Esophagus squamous epithelium (tissue), 5 donors: Measurements from ENCODE around the gene EIF3B. TPM values are rescaled to one million over a fixed set of nuclear protein-coding genes. Genes with fewer than 3 reads are reported as not detected.
A peak's percentile ranks its signal among the peaks of the same experiment; 100 is the strongest.

Source experiments
- DNase-seq: peaks from one replicate; lab custom pipeline; 2025; lab: John Stamatoyannopoulos, UW
- H3K27ac ChIP-seq, 4 donors: fragments of 200-600 bp; sonication (generic); one replicate each; pipeline ENCODE4 v1.5.1; 2016 to 2019; ENCODE audit warnings: mild to moderate bottlenecking in 1 of 4
- H3K27me3 ChIP-seq, 4 donors: fragments of 200-600 bp; sonication (generic); 1 replicate in 3 of 4; 2 replicates in 1 of 4; pipeline versions ENCODE4 v1.5.1 to v1.6.0; 2017 to 2021; ENCODE audit warnings: antibody characterized with exemption in 1 of 4
- H3K36me3 ChIP-seq, 3 donors: fragments of 200-600 bp; sonication (generic); one replicate each; pipeline ENCODE4 v1.5.1; 2016 to 2019
- H3K4me1 ChIP-seq, 3 donors: fragments of 200-600 bp; sonication (generic); one replicate each; pipeline ENCODE4 v1.5.1; 2017 to 2019
- H3K4me3 ChIP-seq, 4 donors: fragments of 200-600 bp; sonication (generic); 1 replicate in 3 of 4; 2 replicates in 1 of 4; pipeline ENCODE4 v1.5.1; 2016 to 2019; ENCODE audit warnings: mild to moderate bottlenecking in 2 of 4, moderate library complexity in 1 of 4
- H3K9me3 ChIP-seq, 3 donors: fragments of 200-600 bp; sonication (generic); one replicate each; pipeline ENCODE4 v1.5.1; 2016 to 2019
- POLR2A ChIP-seq, 4 donors: fragments of 450-650 bp; IDR thresholded peaks; one replicate each; pipeline ENCODE4 v1.6.1; 2017; ENCODE audit warnings: antibody characterized with exemption in 4 of 4, mild to moderate bottlenecking in 4 of 4, moderate library complexity in 3 of 4
- WGBS, 2 donors: methylation state at CpG; one replicate each; pipeline ENCODE4 v1.1.5; 2018; 5-methylcytosine and 5-hydroxymethylcytosine counted together
- intact Hi-C: fragments of 100-400 bp; cut with DNase I; formaldehyde crosslinking; loops from one replicate; pipeline ENCODE4 v1.15.0; 2022
- total RNA-seq, 4 donors: library from RNA; depleted of rRNA; stranded (reverse); fragments of >200 nt; gene quantifications; one replicate each; pipeline ENCODE4 v1.1.0, GENCODE V29; 2016
- TF ChIP-seq, protein P1 (sequence below), 6 experiments: fragments of 450-650 bp in 4 of 6; fragments of 200-600 bp in 2 of 6; sonication (generic) in 2 of 6; IDR thresholded peaks; one replicate each; pipeline ENCODE4 v1.5.1; 2016 to 2019; ENCODE audit warnings: antibody characterized with exemption in 6 of 6, mild to moderate bottlenecking in 4 of 6, moderate library complexity in 4 of 6
- donor health status: DM: yes; HTN: yes; CAD: no.

Gene EIF3B
- total RNA-seq, 4 donors from 2014 or later: 127 to 155 (median 136) TPM

DNA sequence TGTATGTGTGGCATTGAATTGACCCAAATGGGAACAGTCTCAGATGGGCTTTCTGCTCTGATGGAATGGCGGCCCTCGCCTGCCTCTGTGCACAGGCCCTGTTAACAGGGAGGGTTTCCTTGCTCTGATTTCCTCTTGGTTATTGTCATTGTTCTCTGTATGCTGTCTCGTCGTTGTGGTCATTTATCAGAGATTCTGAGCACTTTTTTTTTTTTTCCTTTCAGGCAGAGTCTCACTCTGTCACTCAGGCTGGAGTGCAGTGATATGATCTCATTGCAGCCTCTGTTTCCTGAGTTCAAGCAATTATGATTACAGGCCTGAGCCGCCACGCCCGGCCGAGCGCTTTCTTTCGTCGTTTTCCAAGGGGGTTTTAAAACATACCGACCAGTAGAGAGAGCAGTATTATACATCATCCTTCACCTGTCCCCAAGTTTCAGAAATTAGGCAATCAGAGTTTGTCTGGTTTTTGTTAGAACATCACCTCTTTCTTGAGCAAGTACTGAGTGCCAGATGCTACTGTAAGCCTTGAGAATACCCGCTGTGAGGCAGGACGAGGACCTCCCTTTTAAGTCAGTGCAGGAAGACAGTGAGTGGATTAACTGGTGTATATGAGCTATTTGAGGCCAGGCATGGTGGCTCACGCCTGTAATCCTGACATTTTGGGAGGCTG lies 55.3 kb downstream of the EIF3B start:
- Histone ChIP-seq H3K4me3 (no peak overlapping the region), H3K4me1 (peaks cover 5 to 87% (median 35%) of the 10 kb centered on the region in 3 donors), H3K27ac (peak overlapping the region; percentile 20 to 74 (median 62)), H3K36me3 (no peaks in the 10 kb centered on the region), H3K9me3 (no peaks in the 10 kb centered on the region), H3K27me3 (no peaks in the 10 kb centered on the region)
- 64 to 68% methylated on average over 13 of the region's 15 CpGs for WGBS, 2 donors
- no peak for DNase-seq
- intact Hi-C loops: no loop called here
- TF ChIP-seq, protein P1, sequence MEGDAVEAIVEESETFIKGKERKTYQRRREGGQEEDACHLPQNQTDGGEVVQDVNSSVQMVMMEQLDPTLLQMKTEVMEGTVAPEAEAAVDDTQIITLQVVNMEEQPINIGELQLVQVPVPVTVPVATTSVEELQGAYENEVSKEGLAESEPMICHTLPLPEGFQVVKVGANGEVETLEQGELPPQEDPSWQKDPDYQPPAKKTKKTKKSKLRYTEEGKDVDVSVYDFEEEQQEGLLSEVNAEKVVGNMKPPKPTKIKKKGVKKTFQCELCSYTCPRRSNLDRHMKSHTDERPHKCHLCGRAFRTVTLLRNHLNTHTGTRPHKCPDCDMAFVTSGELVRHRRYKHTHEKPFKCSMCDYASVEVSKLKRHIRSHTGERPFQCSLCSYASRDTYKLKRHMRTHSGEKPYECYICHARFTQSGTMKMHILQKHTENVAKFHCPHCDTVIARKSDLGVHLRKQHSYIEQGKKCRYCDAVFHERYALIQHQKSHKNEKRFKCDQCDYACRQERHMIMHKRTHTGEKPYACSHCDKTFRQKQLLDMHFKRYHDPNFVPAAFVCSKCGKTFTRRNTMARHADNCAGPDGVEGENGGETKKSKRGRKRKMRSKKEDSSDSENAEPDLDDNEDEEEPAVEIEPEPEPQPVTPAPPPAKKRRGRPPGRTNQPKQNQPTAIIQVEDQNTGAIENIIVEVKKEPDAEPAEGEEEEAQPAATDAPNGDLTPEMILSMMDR (IDR thresholded peaks at IDR 0.05): no peak
- no peak for TF ChIP-seq POLR2A (IDR thresholded peaks at IDR 0.05)

DNA sequence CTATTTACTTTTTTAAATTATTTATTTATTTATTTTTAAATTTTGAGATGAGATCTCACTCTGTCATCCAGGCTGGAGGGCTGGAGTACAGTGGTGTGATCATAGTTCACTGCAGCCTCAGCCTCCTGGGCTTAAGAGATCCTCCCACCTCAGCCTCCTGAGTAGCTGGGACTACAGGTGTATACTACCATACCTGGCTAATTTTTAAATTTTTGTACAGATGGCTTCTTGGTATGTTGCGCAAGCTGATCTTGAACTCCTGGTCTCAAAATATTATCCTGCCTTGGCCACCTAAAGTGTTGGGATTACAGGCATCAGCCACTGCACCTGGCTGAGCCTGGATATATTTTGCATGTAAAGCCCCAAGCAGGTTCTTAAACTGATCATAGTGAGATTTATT lies 56.4 kb downstream of the EIF3B start:
- H3K9me3 ChIP-seq: no peaks in the 10 kb centered on the region
- no peaks in the 10 kb centered on the region for H3K27me3 ChIP-seq
- H3K27ac ChIP-seq: peak overlapping the region in 1 of 4 donors; percentile 74
- DNase-seq: no peak
- intact Hi-C loops: no loop called here
- H3K4me1 ChIP-seq: peaks cover 5 to 75% (median 24%) of the 10 kb centered on the region in 3 donors
- TF ChIP-seq, protein P1 (IDR thresholded peaks at IDR 0.05): no peak
- no peak overlapping the region for H3K4me3 ChIP-seq
- WGBS, 2 donors: 100% methylated on average over 1 of the region's 1 CpG
- H3K36me3 ChIP-seq: no peaks in the 10 kb centered on the region

DNA sequence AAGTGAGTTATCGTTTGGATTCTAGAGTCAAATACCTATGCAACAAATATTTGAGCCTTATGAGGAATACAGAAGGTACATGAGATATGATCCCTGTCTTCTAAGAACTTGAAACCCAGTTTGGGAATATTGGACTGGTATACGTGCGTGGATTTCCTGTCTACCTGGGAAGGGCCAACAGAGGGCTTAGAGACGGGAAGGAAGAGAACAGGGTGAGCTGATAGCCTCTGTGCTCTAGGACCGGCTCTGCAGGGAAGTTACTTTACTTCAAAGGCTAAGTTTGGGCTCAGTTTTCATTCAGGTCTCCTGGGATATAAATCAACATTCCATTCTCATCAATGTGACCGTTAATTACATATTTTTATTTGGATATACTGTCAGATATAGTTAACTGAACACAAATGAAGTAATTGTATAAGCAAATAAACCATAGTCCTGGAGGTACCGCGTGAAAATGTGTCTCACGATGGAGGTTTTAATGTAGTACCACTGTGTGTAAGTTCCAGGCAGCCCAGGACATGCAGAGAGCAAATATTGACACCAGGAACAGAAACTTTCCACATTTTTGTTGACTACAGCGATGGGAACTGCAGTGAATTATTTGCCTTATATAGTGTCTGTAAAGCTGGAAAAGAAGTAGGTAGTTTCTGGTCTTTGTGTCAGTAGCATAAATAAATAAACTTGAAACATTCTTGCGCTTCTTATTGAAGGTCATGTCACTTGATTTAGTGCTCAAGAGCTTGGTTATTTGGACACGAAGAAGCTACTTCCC lies 57.4 kb downstream of the EIF3B start:
- no peaks in the 10 kb centered on the region for H3K36me3 ChIP-seq
- TF ChIP-seq, protein P1 (IDR thresholded peaks at IDR 0.05): no peak
- TF ChIP-seq POLR2A (IDR thresholded peaks at IDR 0.05): no peak
- intact Hi-C loops: no loop called here
- no peak overlapping the region for H3K4me3 ChIP-seq
- no peaks in the 10 kb centered on the region for H3K9me3 ChIP-seq
- H3K27ac ChIP-seq: peak overlapping the region in 3 of 4 donors; percentile 34 to 74 (median 54)
- DNase-seq: no peak
- WGBS, 2 donors: 39 to 61% methylated on average over 12 of the region's 12 CpGs
- peaks cover 5 to 72% (median 24%) of the 10 kb centered on the region in 3 donors for H3K4me1 ChIP-seq
- no peaks in the 10 kb centered on the region for H3K27me3 ChIP-seq

DNA sequence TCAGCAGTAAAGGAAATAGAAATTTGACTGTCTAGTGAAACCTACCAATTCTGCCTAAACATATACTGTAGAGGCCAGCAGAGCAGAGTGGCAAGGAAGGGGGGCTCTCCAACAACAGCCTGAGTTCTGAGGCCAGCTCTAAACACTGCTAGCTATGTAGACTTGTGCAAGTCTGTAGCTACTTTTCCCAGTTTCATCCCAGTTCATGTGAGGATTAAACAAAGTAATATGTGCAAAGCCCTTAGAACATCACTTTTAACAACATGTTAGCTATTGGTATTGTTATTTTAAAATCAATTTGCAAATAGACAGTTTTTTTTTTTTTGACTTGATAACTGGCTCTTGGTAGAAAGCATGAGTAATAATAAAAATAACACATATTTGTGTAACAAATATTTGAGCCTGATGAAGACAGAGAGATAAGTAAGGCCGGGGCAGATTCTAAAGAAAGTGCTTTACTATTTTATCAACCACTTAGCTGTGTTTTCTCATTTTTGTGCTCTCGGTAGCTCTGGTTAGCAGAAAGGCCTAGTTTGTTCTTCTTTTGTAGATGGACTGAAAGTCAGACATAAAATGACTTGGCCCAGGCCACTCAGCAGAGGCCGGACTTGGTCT lies 58.1 kb downstream of the EIF3B start:
- Histone ChIP-seq H3K27ac (peak overlapping the region in 3 of 4 donors; percentile 34 to 74 (median 54)), H3K27me3 (no peaks in the 10 kb centered on the region), H3K9me3 (no peaks in the 10 kb centered on the region), H3K4me3 (no peak overlapping the region), H3K36me3 (no peaks in the 10 kb centered on the region), H3K4me1 (peaks cover 5 to 68% (median 24%) of the 10 kb centered on the region in 3 donors)
- TF ChIP-seq, protein P1 (IDR thresholded peaks at IDR 0.05): no peak
- TF ChIP-seq POLR2A (IDR thresholded peaks at IDR 0.05): no peak
- DNase-seq: no peak
- 68 to 92% methylated on average over 3 of the region's 3 CpGs for WGBS, 2 donors
- intact Hi-C loops: no loop called here
